GM18508 (cell line): ENCODE data around the gene PHLDA1.
"Not testable (repeated sequence)": the region's sequence is repeated elsewhere in the genome, so short reads cannot be mapped to it uniquely, and the experiment has no call there.

Experiments used
- ATAC-seq: cut with Tn5 transposase; IDR thresholded peaks from one replicate; pipeline ENCODE4 v1.9.1; 2021; ENCODE audit warnings: moderate number of reproducible peaks; ENCODE audit not compliant: insufficient read depth, unreplicated experiment

PHLDA1 gene

GRCh38 chr12:75991753-75992152, 39.8 kb downstream of the PHLDA1 start:
- ATAC-seq, result no peak

- ATAC-seq, result no peak
These were observed 41.2 kb downstream of the PHLDA1 start for GRCh38 chr12:75990189-75990912.

- not testable (repeated sequence) for ATAC-seq
These were observed 43.9 kb downstream of the PHLDA1 start for GRCh38 chr12:75987709-75988108.

GRCh38 chr12:75986001-75986746, 45.4 kb downstream of the PHLDA1 start:
- no peak for ATAC-seq

- ATAC-seq, result no peak
These were observed 46.0 kb downstream of the PHLDA1 start for GRCh38 chr12:75985566-75985965.

GRCh38 chr12:75984577-75985182, 46.9 kb downstream of the PHLDA1 start:
- no peak for ATAC-seq

GRCh38 chr12:75983851-75984250, 47.7 kb downstream of the PHLDA1 start:
- ATAC-seq, result not testable (repeated sequence)

- ATAC-seq, result no peak
These were observed 48.5 kb downstream of the PHLDA1 start for GRCh38 chr12:75982979-75983660.

- ATAC-seq, result no peak
These were observed 49.4 kb downstream of the PHLDA1 start for GRCh38 chr12:75982169-75982564.

- ATAC-seq, result peak; percentile 40
These were observed 50.1 kb downstream of the PHLDA1 start for GRCh38 chr12:75981247-75982168.

GRCh38 chr12:75979181-75979580, 52.4 kb downstream of the PHLDA1 start:
- no peak for ATAC-seq

GRCh38 chr12:75978677-75979076, 52.9 kb downstream of the PHLDA1 start:
- ATAC-seq, result no peak

- peak; percentile 97 for ATAC-seq
These were observed 53.5 kb downstream of the PHLDA1 start for GRCh38 chr12:75977952-75978671.

- no peak for ATAC-seq
These were observed 54.0 kb downstream of the PHLDA1 start for GRCh38 chr12:75977590-75977951.

- no peak for ATAC-seq
These were observed 54.7 kb downstream of the PHLDA1 start for GRCh38 chr12:75976913-75977312.

- no peak for ATAC-seq
These were observed 55.5 kb downstream of the PHLDA1 start for GRCh38 chr12:75976113-75976512.

GRCh38 chr12:75975702-75976101, 55.9 kb downstream of the PHLDA1 start:
- no peak for ATAC-seq
